ENCODE measurements around the gene SLC19A2.

DNA sequence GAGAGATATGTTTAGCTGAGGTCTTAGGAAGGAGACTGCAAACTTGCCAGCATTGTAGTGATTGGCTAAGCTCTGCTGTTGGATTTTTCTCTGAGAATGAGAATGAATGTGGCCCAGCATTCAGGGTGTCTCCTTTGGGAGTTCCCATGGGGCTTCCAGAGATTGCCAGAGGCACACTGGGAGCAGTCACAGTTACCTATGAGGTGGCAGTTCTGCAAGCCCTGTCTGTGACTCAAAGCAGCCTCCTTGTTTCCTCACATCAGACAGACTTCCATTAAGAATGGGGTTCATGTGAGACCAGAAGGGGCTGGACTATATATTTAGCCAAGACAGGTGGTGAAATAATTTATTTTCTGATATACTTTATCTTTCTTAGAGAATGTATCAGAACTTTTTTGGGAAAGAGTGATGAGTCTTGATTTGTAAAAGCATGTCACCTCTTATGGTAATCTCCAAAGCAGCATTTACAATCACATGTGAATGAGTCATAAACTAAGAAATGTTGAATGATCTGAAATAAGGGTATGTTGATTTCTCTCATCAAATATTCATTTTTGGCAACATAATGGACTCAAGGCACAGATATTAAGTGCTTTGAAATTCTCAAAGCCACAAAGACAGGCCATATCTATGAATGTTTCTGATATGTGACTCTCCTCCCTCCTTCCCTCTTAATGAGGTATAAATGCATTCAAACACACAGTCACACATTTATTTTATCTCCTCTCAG lies 9.5 kb upstream of the SLC19A2 start:
- TF ChIP-seq POLR2A (IDR thresholded peaks at IDR 0.05) = no peak
- TF ChIP-seq, protein P1, sequence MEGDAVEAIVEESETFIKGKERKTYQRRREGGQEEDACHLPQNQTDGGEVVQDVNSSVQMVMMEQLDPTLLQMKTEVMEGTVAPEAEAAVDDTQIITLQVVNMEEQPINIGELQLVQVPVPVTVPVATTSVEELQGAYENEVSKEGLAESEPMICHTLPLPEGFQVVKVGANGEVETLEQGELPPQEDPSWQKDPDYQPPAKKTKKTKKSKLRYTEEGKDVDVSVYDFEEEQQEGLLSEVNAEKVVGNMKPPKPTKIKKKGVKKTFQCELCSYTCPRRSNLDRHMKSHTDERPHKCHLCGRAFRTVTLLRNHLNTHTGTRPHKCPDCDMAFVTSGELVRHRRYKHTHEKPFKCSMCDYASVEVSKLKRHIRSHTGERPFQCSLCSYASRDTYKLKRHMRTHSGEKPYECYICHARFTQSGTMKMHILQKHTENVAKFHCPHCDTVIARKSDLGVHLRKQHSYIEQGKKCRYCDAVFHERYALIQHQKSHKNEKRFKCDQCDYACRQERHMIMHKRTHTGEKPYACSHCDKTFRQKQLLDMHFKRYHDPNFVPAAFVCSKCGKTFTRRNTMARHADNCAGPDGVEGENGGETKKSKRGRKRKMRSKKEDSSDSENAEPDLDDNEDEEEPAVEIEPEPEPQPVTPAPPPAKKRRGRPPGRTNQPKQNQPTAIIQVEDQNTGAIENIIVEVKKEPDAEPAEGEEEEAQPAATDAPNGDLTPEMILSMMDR (IDR thresholded peaks at IDR 0.05) = no peak
